AG04449 (cell line): Measurements from ENCODE around the gene ATP1A3.

Experiments
- CTCF ChIA-PET: fragments of 350-600 bp; formaldehyde crosslinking; extraction: SDS; loops from one replicate; lab custom pipeline; 2021; ENCODE audit warnings: antibody characterized with exemption; lab: Yijun Ruan, JAX
- POLR2A ChIA-PET: fragments of 400-600, 350-600 bp; formaldehyde crosslinking; extraction: SDS; loops from one replicate; lab custom pipeline; 2020; ENCODE audit warnings: antibody characterized with exemption, inconsistent platforms; lab: Yijun Ruan, JAX
- DNase-seq: peaks from one replicate; pipeline ENCODE4 v3.0.0-alpha.2; 2010; ENCODE audit warnings: low read depth, low spot score
- H3K4me3 ChIP-seq: 2 replicates; pipeline ENCODE4 v1.5.1; 2011; ENCODE audit warnings: low read depth, mild to moderate bottlenecking, control low read depth, low read length
- CTCF ChIP-seq: IDR thresholded peaks from one replicate; pipeline ENCODE4 v1.5.1; 2011; ENCODE audit warnings: mild to moderate bottlenecking, moderate library complexity, low read length, control low read depth, inconsistent platforms; ENCODE audit not compliant: insufficient read depth; ENCODE audit errors: missing control alignments

ATP1A3 gene

DNA sequence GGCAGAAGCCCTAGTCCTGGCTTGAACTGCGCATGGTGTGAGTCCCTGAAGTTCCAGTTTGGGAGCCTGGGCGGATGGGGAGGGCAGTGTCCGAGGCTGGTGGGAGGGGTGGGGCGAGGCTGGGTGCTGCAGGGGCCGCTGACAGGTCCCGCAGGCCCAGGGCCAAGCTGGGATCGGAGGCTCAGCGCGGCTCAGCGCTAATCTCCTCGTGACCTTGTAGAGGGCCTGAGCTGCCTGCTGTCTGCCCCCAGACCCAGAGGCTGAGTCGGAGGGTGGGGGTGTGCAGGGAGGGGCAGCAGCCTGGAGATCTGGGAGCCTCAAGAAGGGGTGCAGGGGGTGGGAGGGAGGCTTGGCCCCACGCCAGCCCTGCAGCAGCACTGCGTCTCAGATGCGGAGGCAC, 3.0 kb downstream of the ATP1A3 start:
- no peak for TF ChIP-seq CTCF
- ChIA-PET CTCF (interaction anchor here (0.6 kb wide), 1 partner anchor 39 kb away, joined by 3 read pairs; no protein-coding TSS in a partner anchor), POLR2A (no interaction called here)
- H3K4me3 ChIP-seq: no peak overlapping the region
- DNase-seq: no peak

DNA sequence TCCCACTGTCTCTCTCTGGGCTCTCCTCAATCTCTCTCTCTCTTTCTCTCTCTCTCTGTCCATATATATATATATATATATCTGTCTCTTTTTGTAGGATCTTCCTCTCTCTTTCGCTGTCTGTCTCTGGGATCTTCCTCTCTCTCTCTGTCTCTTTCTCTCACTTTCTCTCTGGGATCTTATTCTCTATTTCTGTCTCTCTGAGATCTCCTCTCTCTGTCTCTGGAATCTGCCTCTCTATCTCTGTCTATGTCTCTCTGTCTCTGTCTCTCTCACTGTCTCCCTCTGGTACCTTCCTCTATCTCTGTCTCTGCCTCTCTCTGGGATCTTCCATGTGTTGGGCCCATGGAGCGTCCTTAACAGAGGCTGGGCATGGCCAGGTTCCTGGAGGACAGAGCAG, 3.4 kb downstream of the ATP1A3 start:
- POLR2A ChIA-PET: no interaction called here
- CTCF ChIA-PET: interaction anchor here (0.6 kb wide), 1 partner anchor 39 kb away, joined by 3 read pairs; no protein-coding TSS in a partner anchor

DNA sequence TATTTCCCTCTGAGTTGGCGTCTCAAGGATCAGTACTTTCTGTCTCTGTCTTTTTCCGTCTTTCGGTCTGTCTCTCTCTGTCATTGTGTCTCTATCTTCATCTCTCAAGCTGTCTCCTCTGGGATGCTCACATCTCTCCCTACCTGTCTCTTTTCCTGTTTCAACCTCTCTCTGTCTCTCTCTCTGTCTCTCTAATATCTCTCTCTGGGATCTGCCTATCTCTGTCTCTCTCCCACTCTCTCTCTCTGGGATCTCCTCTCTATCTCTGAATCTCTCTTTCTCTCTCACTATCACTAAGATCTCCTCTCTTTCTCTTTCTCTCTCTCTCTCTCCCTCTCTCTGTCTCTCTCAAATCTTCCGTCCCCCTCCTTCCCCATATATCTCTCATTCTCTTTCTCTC, 4.0 kb downstream of the ATP1A3 start:
- POLR2A ChIA-PET: no interaction called here
- CTCF ChIA-PET: no interaction called here
- no peak for TF ChIP-seq CTCF
- no peak overlapping the region for H3K4me3 ChIP-seq
- no peak for DNase-seq

More for the DNA sequence above, 3.4 kb downstream of the ATP1A3 start:
- no peak for TF ChIP-seq CTCF
- no peak overlapping the region for H3K4me3 ChIP-seq
- DNase-seq: no peak

DNA sequence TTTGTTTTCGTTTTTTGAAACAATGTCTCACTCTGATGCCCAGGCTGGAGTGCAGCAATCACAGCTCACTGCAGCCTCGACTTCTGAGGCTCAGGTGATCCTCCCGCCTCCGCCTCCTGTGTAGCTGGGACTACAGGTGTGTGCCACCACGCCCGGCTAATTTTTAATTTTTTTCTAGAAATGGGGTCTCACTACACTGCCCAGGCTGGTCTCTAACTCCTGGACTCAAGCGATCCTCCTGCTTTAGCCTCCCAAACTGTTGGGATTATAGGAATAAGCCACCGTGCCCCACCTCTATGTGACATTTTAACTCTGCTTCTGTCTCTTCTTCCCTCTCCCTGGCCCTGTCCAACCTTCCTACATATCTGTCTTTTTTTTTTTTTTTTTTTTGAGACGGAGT, 5.1 kb downstream of the ATP1A3 start:
- H3K4me3 ChIP-seq: no peak overlapping the region
- no peak for TF ChIP-seq CTCF
- ChIA-PET POLR2A (no interaction called here), CTCF (no interaction called here)
- no peak for DNase-seq

- no peak for DNase-seq
- ChIA-PET POLR2A (no interaction called here), CTCF (no interaction called here)
- no peak for TF ChIP-seq CTCF
- H3K4me3 ChIP-seq: no peak overlapping the region
Observed at GRCh38 chr19:41987141-41987860, 6.7 kb downstream of the ATP1A3 start.

DNA sequence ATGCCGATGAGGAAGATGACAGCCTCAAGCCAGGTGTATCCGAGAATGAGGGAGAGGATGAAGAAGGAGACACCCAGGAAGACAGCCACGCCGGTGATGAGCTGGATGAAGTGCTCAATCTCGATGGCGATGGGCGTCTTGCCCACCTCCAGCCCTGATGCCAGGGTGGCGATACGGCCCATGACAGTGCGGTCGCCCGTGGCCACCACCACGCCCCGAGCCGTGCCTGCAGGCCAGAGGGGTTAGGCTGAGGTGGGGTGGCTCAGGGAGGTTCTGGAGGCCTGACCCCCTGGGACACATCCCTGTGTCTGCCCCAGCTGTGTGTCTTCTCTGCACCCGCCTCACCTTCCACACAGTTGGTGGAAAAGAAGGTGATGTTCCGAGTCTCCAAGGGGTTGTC, 9.1 kb downstream of the ATP1A3 start:
- ChIA-PET CTCF (no interaction called here), POLR2A (no interaction called here)
- no peak overlapping the region for H3K4me3 ChIP-seq
- TF ChIP-seq CTCF: no peak
- no peak for DNase-seq
